ENCODE measurements around the gene AHCY. TPM values are rescaled to one million over a fixed set of nuclear protein-coding genes. Genes with fewer than 3 reads are reported as not detected.

AHCY gene
- total RNA-seq, 1 experiment from 2014 or later = 401 TPM

GRCh38 chr20:34294563-34294962, 8.6 kb downstream of the AHCY start (continued):
- TF ChIP-seq ZSCAN18 (CRISPR knock-in tag; IDR thresholded peaks at IDR 0.05) = no peak
- no peak for TF ChIP-seq ZNF532 (CRISPR knock-in tag; IDR thresholded peaks at IDR 0.05; ENCODE audit: borderline replicate concordance)
- TF ChIP-seq TEAD1 (CRISPR knock-in tag; IDR thresholded peaks at IDR 0.05) = no peak
- TF ChIP-seq ZNF263 (CRISPR knock-in tag; IDR thresholded peaks at IDR 0.05; ENCODE audit: low read depth) = no peak
- TF ChIP-seq ZNF671 (CRISPR knock-in tag; IDR thresholded peaks at IDR 0.05) = no peak
- TF ChIP-seq FOXP4 (CRISPR knock-in tag; IDR thresholded peaks at IDR 0.05) = no peak
- TF ChIP-seq HMGXB4 (CRISPR knock-in tag; IDR thresholded peaks at IDR 0.05) = no peak
- no peak for TF ChIP-seq TCF7 (CRISPR knock-in tag; IDR thresholded peaks at IDR 0.05; ENCODE audit: low read depth)
- no peak for TF ChIP-seq NFE2L1 (CRISPR knock-in tag; IDR thresholded peaks at IDR 0.05)
- no peak for TF ChIP-seq KAT7 (CRISPR knock-in tag; IDR thresholded peaks at IDR 0.05; ENCODE audit: borderline replicate concordance)
- no peak for TF ChIP-seq NR2C2 (CRISPR knock-in tag; IDR thresholded peaks at IDR 0.05)
- no peak for TF ChIP-seq ZNF281 (CRISPR knock-in tag; IDR thresholded peaks at IDR 0.05)

- DNase-seq (ENCODE audit: low spot score) (no peak), ATAC-seq (no peak)
- H3K4me1 Mint-ChIP-seq = peaks cover 2% of the 10 kb centered on the region; the same call in 1 of the 2 replicates
- H3K27me3 Mint-ChIP-seq (ENCODE audit: low read depth) = no peaks in the 10 kb centered on the region
- no peaks in the 10 kb centered on the region for H3K9me3 Mint-ChIP-seq
- H3K27ac Mint-ChIP-seq = no peak overlapping the region; the same call in 1 of the 2 replicates
- H3K36me3 Mint-ChIP-seq = peaks cover 69% of the 10 kb centered on the region
- no peak overlapping the region for H3K4me3 Mint-ChIP-seq
- ChIA-PET POLR2A (no interaction called here), CTCF (no interaction called here)
- TF ChIP-seq CTCF (IDR thresholded peaks at IDR 0.05) (no peak), RELA (CRISPR knock-in tag; IDR thresholded peaks at IDR 0.05; ENCODE audit: borderline replicate concordance) (no peak), HMGA2 (CRISPR knock-in tag; IDR thresholded peaks at IDR 0.05) (no peak), ZNF425 (CRISPR knock-in tag; conservative IDR thresholded peaks at IDR 0.05) (no peak), ZNF671 (CRISPR knock-in tag; IDR thresholded peaks at IDR 0.05) (no peak), NFYB (CRISPR knock-in tag; conservative IDR thresholded peaks at IDR 0.05; ENCODE audit: low read depth) (no peak), MAX (CRISPR knock-in tag; IDR thresholded peaks at IDR 0.05) (no peak), NR1H2 (CRISPR knock-in tag; IDR thresholded peaks at IDR 0.05) (no peak)
Observed at GRCh38 chr20:34293589-34293988, 9.6 kb downstream of the AHCY start.
